ENCODE measurements around the gene HDAC6.
"Not testable (repeated sequence)": the region's sequence is repeated elsewhere in the genome, so short reads cannot be mapped to it uniquely, and the experiment has no call there.

HDAC6 gene

DNA sequence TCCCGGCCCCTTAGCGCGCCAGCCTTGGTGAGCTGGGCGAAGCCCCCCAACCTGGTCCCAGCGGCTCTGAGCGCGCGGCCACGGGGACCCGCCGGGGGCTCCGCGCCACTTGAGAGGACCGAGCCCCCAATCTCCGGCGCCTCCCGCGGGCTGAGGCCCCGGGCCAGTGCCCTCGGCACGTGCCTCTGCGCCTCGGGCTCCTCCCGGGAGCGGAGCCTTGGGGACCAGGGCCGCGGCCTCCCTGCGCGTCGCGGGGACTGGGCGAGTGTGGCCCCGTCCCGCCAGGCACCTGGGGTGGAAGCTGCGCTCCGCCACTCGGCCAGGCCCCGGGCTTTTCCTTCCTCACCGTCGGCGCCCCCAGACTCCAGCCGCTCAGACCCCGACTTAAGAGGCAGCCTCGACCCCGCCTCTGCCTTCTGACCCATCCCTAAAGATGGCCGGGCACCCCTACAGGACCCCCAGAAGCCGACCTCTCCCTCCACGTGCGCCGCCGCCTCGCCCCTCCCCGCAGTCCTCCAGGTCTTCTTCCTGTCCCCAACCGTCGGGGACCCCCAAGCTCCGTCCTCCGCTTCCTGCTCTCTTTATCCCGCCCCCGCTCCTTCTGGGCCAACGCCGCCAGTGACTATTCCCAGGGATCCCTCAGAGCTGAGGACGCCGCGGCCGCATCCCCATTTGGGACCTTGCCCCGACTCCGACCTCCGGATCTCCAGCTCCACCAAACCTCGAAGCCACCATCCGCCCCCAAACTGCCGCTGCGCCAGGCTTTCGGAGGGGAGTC lies 25.2 kb downstream of the HDAC6 start:
- no peak for DNase-seq

DNA sequence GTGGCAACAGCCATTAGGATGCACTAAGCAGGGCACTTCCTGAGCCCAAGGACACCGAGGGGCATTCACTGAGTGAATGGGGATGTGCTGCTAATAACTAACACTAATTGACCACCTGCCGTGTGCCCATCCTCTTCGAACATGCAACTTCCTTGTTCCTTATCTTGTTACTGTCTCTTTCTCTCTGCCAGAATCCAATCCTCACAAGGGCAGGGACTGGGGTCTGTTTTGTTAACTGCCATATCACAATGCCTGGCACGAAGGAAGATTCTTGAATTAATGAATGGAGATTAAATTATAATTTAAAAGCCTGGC lies 25.7 kb downstream of the HDAC6 start:
- DNase-seq, result no peak

DNA sequence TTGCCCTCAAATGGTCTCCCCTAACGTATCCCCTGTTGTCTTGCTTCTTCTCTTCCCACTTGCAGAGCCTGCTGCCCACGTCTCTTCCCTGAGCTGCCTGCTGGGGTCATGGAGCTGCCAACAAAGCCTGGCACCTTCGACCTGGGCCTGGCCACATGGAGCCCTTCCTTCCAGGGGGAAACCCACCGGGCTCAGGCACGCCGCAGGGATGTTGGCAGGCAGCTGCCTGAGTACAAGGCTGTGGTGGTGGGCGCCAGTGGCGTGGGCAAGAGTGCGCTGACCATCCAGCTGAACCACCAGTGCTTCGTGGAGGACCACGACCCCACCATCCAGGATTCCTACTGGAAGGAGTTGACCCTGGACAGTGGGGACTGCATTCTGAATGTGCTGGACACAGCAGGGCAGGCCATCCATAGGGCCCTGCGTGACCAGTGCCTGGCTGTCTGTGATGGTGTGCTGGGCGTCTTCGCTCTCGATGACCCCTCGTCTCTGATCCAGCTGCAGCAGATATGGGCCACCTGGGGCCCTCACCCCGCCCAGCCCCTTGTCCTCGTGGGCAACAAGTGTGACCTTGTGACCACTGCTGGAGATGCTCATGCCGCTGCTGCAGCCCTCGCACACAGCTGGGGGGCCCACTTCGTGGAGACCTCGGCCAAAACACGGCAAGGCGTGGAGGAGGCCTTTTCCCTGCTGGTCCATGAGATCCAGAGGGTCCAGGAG lies 27.3 kb downstream of the HDAC6 start:
- DNase-seq, result no peak

DNA sequence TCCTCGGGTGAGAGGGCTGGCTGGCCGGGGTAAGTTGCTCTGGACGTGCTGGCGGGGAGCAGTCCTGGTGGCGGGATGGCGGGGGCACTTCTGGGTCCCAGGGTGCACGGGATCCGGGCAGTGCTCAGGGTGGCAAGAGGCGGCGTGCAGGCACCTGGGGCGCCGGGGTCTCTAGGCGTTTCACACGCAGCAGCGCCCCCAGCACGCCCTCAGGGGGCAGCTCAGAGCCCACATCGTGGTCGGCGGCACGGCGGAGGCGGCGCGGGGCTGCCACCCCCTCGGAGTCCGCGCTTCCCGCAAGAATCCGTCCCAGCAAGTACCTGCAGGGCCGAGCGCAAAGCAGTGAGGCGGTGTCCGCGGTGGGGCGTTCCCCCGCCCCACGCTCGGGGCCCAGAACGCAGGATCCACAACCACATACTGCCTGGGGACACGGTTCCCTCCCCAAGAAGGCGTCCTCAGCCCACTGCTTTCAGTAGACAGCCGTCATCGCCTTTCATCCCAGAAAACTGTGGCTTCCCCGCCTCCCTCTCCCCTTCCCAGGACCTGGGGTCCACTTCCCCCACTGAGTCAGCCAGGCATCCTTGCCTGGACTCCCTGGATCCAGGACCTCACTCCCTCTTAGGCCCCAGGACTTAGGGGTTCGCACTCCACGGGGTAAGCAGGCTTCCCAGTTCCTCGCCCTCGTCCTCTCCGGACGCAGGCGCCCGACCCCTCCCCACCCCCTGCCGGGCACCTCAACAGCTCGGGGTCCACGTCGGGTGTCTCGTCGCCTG lies 29.5 kb downstream of the HDAC6 start:
- no peak for DNase-seq

DNA sequence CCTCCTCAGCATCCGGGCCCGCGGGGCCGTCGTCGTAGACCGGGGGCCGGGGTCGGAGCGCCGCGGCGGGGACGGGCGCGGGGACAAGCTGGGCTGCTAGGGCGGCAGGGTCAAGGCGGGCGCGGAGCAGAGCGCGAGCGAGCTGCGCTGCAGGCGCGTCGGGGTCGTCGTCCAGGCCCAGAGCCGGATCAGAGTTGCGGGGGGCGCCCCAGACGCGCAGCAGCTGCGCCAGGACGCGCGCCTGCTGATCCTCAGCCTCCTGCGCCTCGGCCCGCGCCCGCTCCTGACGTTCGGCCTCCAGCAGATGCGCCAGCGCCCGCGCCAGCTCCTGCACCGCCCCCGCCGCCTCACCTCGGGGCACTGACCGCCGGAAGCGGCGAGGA lies 30.0 kb downstream of the HDAC6 start:
- DNase-seq, result no peak

DNA sequence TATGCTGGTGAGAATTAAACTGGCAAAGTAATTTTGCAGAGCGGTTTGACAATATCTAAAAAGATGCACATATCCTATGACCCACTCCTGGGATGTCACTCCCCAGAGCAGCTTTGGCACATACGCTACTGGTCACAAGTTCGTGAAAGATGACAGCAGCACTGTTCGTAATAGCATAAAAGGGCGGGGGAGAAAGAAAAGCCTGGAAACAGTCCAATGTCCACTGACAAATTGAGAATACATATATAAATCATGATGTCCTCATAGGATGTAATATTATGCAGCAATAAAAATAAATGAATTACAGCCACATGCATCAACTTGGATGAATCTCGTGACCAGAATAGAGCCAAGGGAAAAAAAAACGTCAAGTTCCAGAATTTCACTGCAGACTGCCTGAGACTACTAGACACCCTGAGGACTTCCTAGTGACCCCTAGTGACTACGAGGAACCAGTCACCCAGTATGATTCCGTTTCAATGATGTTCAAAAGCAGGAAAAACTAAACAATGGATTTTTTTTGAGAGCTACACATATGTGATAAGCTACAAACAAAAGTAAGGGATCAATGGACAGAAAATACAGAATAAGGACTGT lies 31.8 kb downstream of the HDAC6 start:
- no peak for DNase-seq

DNA sequence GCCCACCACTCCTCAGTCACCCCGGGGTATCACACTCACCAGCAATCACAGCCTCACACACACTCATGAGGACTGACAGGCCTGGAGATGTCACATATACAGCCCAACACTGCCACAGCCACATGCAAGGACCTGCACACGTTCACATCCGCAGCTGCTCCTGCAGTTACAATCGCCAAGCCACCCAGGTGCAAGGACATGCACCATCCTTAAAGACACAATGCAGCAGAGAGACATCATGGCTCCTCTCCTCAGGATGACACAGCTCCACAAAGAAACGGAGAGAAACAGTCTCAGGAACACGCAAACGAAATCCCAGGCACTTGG lies 32.5 kb downstream of the HDAC6 start:
- no peak for DNase-seq

DNA sequence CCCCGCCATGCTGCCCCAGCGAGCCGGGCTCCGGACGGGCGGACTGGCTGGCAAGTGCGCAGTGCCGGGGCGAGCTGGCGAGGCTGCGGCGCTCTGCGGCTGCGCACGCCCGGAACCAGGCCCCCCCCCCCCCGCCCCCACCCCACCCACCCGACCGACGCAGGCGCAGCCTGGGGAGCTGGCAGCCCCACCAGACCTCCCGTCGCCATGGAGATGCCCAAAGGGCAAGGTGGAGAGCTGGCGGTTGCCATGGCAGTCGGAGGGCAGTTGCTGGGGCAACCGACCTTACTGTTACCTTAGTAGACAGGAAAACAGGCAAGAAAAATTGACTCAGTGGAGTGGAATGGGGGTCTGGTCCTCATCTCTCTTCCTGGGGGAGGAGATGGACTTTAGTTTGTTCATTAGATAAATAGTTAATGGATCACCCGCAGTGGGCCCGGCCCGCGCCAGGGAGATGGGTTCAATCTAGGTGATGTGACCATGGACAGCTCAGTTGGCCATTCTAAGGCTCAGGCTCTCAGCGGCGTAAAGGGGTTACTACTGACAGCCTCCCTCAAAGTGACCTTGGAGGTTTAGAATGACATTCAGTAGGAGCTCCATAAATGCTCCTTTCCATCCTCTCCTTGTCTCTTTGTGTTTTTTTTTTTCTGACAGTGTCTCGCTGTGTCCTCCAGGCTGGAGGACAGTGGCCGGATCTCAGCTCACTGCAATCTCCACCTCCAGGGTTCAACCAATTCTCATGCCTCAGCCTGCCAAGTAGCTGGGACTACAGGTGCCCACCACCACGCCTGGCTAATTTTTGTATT lies 33.9 kb downstream of the HDAC6 start, which contains the start of gene PCSK1N:
Gene PCSK1N (minus strand): TSS at position 87 of the 806 bp plus-strand sequence. CDS start 78 bp downstream, at position 9.
- DNase-seq, result peak; percentile 65

DNA sequence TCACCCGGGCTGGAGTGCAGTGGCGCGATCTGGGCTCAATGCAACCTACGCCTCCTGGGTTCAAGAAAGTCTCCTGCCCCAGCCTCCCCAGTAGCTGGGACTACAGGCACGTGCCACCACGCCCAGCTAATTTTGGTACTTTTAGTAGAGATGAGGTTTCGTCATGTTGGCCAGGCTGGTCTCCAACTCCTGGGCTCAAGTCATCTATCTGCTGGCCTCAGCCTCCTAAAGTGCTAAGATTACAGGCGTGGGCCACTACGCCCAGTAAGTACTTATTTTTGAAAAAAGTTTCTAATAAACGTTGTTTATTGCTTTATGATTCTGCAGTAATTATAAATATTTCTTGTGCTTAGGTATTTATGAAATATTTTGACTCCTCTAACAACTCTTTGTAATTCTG lies 37.8 kb downstream of the HDAC6 start:
- DNase-seq, result no peak

DNA sequence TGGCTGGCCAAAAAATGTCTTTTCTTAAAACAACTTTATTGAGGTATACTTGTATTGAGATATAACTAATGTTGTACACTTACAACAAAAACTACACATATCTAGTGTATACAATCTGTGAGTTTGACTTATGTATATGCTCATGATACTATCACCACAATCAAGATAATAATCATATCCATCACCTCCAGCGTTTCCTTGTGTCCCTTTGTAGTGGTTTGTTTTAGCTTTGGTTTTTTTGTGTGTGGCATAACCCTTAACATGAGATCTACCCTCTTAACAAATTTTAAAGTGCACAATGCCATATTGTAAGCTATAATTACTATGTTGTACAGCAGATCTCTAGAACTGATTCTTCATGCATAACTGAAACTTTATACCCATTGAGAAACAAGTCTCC lies 47.0 kb downstream of the HDAC6 start:
- DNase-seq, result no peak

DNA sequence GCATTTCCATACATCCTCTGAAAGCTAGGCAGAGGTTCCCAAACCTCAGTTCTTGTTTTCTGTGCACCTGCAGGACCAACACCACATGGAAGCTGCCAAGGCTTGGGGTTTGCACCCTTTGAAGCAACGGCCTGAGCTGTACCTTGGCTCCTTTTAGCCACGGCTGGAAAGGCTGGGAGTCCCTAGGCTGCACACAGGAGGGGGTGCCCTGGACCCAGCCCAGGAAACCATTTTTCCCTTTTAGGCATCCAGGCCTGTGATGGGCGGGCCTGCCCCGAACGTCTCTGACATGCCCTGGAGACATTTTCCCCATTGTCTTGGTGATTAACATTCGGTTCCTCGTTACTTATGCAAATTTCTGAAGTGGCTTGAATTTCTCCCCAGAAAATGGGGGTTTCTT lies 51.0 kb downstream of the HDAC6 start:
- DNase-seq, result no peak

DNA sequence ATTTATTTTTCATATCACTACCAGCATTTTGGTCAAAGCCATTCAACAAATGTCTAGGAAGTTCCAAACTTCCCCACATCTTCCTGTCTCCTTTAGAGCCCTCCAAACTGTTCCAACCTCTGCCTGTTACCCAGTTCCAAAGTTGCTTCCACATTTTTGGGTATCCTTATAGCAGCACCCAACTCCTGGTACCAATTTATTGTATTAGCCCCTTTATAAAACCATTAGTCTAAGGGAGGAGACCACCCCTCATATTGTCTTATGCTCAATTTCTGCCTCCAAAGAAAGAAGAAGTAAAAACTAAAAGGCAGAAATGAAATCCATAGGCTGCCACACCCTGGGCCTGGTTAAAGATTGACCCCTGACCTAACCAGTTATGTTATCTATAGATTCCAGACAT lies 51.6 kb downstream of the HDAC6 start:
- DNase-seq, result not testable (repeated sequence)

DNA sequence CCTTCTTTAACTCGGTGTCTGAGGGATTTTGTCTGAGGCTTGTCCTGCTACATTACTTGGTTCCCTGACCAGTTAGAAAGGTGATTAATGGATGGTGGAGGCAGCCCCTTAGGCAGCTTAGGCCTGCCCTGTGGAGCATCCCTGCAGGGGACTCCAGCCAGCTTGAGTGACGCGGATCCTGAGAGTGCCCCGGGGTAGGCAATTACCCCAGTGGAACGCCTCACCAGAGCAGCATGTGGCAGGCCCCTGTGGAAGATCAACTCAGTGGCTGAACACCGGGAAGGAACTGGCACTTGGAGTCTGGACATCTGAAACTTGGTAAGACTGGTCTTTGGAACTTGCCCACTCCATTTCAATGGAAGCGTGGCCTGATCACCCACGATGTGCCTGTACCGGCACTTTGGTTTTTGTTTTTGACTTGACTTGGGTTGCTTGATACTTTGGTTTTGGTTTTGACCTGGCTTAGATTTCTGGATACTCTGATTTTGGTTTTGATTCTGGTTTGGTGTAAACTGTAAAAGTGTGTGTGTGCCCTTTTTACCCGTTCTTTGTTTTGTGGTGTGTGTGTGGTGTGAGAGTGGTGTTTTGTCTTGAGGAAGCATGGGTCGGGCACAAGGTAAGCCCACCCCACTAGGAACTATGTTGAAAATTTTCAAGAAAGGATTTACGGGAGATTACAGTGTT lies 52.4 kb downstream of the HDAC6 start:
- DNase-seq, result not testable (repeated sequence)

DNA sequence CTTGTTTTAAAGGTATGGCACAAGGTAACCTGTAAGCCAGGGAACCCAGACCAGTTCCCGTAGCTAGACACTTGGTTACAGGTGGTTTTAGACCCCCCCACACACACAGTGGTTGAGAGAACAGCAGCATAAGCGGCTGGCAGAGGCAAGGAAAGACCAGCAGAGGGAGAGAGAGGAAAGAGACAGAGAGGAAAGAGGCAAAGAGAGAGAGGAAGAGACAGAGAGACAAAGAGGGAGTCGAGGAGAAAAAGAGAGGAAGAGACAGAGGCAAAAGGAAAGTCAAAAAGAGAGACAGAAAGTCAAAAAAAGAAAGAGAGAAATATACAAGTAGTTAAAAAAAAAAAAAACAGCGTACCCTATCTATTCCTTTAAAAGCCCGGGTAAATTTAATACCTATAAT lies 53.0 kb downstream of the HDAC6 start:
- no peak for DNase-seq

DNA sequence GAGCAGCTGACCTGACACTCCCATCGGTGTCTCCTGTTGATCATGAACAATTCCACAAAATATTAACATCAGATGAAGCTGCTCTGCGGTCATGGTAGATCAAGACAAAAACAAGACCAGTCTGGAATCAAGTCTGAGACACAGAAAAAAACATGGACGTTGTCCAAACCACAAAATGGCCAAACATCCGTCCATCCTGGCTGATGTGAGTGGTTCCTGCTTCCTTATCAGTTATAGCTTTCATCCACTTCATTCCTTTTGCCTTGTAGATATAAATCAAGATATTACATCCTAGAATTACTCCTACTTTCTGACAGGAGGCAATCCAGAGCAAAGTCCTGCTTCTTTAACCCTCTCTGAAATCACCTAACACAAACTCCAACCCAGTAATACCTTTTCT lies 62.3 kb downstream of the HDAC6 start:
- no peak for DNase-seq

DNA sequence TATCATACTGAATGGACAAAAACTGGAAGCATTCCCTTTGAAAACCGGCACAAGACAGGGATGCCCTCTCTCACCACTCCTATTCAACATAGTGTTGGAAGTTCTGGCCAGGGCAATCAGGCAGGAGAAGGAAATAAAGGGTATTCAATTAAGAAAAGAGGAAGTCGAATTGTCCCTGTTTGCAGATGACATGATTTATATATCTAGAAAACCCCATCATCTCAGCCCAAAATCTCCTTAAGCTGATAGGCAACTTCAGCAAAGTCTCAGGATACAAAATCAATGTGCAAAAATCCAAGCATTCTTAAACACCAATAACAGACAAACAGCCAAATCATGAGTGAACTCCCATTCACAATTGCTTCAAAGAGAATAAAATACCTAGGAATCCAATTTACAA lies 70.2 kb downstream of the HDAC6 start:
- not testable (repeated sequence) for DNase-seq
